Liver (tissue), 3 donors: ENCODE data around the gene LVRN.

ENCODE experiments used
- RAD21 ChIP-seq, 2 donors: IDR thresholded peaks; 2 replicates each; pipeline ENCODE4 v1.6.1; 2016; ENCODE audit warnings: antibody characterized with exemption in 2 of 2, mild to moderate bottlenecking in 2 of 2
- TAF1 ChIP-seq: conservative IDR thresholded peaks from 2 replicates; pipeline ENCODE4 v1.6.1; 2016; ENCODE audit warnings: antibody characterized with exemption, mild to moderate bottlenecking
- YY1 ChIP-seq: IDR thresholded peaks from 2 replicates; pipeline ENCODE4 v1.6.1; 2016; ENCODE audit warnings: antibody characterized with exemption, mild to moderate bottlenecking
- TF ChIP-seq, protein P1 (sequence below): IDR thresholded peaks from 2 replicates; pipeline ENCODE4 v1.6.1; 2016; ENCODE audit warnings: antibody characterized with exemption
- TF ChIP-seq, protein P2 (sequence below): fragments of 150-350 bp; IDR thresholded peaks from 2 replicates; pipeline ENCODE4 v1.5.1; 2017; ENCODE audit warnings: improper control_type of control experiment, low read depth, low read length; ENCODE audit not compliant: missing input control
- TF ChIP-seq, protein P3 (sequence below): IDR thresholded peaks from 2 replicates; pipeline ENCODE4 v1.6.1; 2016; ENCODE audit warnings: antibody characterized with exemption
- TF ChIP-seq, protein P4 (sequence below): IDR thresholded peaks from 2 replicates; pipeline ENCODE4 v1.6.1; 2016; ENCODE audit warnings: antibody characterized with exemption, mild to moderate bottlenecking
- TF ChIP-seq, protein P5 (sequence below): IDR thresholded peaks from 2 replicates; pipeline ENCODE4 v1.6.1; 2016; ENCODE audit warnings: antibody characterized with exemption
- donor health status: healthy.
- donor health status: healthy.

- TF ChIP-seq, protein P1, sequence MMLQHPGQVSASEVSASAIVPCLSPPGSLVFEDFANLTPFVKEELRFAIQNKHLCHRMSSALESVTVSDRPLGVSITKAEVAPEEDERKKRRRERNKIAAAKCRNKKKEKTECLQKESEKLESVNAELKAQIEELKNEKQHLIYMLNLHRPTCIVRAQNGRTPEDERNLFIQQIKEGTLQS: no peak
- TF ChIP-seq, protein P2, sequence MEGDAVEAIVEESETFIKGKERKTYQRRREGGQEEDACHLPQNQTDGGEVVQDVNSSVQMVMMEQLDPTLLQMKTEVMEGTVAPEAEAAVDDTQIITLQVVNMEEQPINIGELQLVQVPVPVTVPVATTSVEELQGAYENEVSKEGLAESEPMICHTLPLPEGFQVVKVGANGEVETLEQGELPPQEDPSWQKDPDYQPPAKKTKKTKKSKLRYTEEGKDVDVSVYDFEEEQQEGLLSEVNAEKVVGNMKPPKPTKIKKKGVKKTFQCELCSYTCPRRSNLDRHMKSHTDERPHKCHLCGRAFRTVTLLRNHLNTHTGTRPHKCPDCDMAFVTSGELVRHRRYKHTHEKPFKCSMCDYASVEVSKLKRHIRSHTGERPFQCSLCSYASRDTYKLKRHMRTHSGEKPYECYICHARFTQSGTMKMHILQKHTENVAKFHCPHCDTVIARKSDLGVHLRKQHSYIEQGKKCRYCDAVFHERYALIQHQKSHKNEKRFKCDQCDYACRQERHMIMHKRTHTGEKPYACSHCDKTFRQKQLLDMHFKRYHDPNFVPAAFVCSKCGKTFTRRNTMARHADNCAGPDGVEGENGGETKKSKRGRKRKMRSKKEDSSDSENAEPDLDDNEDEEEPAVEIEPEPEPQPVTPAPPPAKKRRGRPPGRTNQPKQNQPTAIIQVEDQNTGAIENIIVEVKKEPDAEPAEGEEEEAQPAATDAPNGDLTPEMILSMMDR: no peak
- TF ChIP-seq, protein P3, sequence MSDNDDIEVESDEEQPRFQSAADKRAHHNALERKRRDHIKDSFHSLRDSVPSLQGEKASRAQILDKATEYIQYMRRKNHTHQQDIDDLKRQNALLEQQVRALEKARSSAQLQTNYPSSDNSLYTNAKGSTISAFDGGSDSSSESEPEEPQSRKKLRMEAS: no peak
- TF ChIP-seq, protein P4, sequence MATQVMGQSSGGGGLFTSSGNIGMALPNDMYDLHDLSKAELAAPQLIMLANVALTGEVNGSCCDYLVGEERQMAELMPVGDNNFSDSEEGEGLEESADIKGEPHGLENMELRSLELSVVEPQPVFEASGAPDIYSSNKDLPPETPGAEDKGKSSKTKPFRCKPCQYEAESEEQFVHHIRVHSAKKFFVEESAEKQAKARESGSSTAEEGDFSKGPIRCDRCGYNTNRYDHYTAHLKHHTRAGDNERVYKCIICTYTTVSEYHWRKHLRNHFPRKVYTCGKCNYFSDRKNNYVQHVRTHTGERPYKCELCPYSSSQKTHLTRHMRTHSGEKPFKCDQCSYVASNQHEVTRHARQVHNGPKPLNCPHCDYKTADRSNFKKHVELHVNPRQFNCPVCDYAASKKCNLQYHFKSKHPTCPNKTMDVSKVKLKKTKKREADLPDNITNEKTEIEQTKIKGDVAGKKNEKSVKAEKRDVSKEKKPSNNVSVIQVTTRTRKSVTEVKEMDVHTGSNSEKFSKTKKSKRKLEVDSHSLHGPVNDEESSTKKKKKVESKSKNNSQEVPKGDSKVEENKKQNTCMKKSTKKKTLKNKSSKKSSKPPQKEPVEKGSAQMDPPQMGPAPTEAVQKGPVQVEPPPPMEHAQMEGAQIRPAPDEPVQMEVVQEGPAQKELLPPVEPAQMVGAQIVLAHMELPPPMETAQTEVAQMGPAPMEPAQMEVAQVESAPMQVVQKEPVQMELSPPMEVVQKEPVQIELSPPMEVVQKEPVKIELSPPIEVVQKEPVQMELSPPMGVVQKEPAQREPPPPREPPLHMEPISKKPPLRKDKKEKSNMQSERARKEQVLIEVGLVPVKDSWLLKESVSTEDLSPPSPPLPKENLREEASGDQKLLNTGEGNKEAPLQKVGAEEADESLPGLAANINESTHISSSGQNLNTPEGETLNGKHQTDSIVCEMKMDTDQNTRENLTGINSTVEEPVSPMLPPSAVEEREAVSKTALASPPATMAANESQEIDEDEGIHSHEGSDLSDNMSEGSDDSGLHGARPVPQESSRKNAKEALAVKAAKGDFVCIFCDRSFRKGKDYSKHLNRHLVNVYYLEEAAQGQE: no peak
- TF ChIP-seq TAF1: no peak
- TF ChIP-seq YY1: no peak
- TF ChIP-seq, protein P5, sequence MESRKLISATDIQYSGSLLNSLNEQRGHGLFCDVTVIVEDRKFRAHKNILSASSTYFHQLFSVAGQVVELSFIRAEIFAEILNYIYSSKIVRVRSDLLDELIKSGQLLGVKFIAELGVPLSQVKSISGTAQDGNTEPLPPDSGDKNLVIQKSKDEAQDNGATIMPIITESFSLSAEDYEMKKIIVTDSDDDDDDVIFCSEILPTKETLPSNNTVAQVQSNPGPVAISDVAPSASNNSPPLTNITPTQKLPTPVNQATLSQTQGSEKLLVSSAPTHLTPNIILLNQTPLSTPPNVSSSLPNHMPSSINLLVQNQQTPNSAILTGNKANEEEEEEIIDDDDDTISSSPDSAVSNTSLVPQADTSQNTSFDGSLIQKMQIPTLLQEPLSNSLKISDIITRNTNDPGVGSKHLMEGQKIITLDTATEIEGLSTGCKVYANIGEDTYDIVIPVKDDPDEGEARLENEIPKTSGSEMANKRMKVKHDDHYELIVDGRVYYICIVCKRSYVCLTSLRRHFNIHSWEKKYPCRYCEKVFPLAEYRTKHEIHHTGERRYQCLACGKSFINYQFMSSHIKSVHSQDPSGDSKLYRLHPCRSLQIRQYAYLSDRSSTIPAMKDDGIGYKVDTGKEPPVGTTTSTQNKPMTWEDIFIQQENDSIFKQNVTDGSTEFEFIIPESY: no peak
- TF ChIP-seq RAD21 (IDR thresholded peaks at IDR 0.05): no peak
These were observed 9.7 kb upstream of the LVRN start for GRCh38 chr5:115952588-115952987.
